ENCODE measurements around the gene DIDO1.

Gene DIDO1

DNA sequence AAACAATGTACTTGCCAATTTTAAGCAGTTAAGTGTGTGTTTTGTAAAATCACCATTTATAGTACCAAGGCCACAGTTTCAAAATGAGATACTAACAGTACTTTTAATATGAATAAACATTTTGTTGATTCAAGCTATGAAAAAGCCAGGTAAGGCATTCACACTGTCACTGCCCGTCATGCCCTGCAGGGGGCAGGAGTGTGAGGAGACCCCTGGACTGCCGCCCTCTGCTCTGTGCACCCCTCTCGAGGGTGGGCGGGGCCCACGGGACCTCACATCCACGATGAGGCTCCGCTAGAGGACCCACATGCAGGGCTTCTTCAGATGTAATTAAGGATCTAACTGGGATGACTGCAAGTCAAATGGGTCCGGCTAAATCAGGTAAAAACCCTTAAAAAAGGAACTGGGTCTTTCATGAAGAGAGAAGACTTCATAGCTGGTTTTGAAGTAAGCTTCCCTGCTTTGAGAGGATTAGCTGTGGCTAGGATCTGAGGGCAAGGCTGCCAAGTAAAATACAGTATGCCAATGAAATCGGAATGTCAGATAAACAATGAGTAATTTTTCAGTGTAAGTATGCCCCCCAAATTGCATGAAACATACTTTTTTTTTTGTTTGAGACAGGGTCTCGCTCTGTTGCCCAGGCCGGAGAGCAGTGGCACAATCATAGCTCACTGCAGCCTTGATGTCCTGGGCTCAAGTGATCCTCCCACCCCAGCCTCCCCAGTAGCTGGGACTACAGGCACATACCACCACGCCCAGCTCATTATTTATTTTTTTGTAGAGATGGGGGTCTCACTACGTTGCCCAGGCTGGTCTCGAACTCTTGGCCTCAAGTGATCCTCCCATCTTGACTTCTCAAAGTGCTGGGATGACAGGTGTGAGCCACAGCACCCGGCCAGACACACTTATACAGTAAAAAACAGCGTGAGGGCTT lies 18.7 kb downstream of the DIDO1 start:
- DNase-seq = no peak

DNA sequence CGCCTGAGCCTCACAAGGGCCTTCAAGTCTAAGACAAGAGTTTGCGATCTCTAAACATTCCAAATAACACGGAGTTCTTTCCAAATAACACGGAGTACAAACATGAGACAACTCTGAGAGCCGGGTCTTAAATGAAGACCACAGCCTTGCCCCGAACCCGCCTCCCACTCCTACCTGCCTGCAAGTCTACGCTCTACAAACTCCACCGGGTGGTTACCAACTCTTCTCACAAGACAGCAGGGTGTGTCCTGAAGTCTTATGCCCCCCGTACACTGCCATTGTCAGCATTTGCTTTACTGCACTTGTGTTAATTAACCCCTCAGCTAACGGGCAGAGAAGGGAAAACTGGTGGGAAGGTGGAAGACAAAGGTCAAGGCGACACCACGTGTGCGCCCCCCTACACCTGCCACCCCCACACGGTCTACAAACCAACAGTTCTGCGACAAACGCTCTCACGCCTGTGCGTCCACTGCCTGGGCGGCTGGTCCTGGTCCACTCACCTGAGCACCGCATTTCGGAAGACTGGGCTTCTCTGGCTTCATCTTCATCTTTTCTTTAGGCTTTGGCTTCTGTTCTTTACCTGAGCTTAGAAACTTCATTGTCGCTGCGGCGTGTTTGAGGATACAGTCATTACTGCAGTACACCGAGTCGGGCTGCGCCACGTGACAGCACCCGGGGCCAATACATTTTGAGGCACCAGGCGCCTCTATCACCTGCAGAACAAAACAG lies 19.5 kb downstream of the DIDO1 start:
- no peak for DNase-seq

DNA sequence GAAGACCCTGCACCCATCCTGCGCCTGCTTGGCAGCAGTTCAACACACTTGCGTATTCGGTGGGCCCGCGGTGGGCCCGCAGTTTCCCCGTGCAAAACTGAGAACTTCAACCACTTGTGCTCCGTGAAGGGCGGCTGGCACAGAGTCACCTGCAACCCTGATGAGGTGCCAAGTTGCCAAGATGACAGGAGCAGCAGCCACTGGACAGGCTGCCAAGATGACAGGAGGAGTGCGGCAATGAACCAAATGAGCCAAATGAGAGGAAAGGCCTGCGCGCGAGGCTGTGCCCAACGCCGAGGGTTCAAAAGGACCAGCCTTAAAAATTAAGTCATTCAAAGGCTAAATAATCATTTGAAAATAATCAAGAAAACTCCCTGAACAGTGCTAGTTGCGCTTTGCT lies 20.1 kb downstream of the DIDO1 start:
- DNase-seq = no peak

DNA sequence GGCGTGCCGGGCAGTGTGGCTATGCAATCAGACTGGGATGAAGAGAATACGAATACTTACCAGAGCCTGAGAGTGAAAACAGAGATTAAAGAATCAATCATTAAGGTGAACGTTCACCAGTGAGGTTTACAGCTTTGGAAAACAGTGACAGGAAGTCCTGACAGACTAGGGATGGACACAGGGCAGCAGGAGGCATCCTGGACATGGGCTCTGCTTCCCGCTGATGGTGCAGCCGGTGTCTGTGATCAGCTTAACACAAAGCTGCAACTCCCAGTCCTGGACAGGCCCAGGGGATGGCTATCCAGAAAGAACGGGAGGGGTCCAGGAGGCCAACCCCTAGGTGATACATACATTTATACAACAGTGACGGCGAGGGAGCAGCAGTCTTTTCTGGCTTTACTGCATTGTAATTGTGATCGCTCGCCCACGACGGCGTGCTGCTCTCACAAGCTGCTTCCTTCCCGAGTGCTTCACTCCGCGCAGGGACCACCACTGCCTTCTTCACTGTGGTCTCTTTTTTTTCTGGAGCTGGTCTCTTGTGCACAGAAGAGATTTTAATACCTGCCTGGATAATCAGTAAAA lies 20.7 kb downstream of the DIDO1 start:
- no peak for DNase-seq

DNA sequence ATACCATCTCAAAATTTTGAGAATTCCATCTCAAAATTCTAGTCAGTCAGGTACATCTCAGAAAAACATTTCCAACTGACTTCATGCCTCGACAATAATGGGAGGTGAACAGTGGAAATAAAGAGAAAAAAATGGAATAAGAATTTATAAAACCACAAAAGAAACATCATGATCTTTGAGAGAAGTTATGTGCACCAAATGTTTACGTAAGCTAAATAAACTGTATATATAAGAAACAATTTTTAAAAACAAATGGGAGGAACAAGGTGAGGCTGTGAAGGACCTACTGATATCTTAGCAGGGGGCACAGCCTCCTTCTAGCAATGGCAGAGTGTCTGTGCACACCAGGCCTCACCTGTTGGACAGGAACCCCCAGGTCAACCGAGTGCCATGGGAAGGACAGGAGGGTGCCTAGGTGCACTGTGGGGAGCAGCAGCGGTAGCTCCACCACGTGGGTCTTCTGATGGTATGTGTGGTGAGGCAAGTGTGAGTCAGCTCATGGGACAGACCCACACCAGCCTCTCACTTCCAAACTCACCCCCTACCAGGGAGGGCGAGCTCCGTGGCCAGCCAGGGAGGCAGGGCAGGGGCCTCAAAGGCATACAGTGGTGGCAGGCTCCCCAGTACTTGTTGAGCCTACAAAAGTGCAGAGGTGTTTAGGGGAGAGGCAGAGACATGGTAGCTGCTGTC lies 23.2 kb downstream of the DIDO1 start:
- no peak for DNase-seq

DNA sequence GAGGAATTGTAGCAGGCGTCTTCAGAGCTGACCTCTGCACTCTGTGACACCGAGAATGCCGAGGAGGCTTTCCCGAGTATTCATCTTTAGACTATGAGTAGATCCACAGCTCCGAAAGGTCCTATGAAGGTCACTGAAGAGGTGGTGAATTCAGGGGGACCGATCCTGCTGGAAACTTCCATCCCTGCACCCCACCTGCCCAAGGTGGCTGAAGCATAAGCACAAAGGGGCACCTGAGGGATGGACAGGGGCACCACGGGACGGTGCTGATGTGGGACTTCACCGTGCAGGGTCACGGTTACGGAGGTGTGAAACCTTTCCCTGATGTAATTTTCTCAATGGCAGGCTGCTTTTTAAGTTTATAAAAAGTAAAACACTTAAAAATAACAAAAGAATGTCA lies 24.4 kb downstream of the DIDO1 start:
- DNase-seq = no peak

DNA sequence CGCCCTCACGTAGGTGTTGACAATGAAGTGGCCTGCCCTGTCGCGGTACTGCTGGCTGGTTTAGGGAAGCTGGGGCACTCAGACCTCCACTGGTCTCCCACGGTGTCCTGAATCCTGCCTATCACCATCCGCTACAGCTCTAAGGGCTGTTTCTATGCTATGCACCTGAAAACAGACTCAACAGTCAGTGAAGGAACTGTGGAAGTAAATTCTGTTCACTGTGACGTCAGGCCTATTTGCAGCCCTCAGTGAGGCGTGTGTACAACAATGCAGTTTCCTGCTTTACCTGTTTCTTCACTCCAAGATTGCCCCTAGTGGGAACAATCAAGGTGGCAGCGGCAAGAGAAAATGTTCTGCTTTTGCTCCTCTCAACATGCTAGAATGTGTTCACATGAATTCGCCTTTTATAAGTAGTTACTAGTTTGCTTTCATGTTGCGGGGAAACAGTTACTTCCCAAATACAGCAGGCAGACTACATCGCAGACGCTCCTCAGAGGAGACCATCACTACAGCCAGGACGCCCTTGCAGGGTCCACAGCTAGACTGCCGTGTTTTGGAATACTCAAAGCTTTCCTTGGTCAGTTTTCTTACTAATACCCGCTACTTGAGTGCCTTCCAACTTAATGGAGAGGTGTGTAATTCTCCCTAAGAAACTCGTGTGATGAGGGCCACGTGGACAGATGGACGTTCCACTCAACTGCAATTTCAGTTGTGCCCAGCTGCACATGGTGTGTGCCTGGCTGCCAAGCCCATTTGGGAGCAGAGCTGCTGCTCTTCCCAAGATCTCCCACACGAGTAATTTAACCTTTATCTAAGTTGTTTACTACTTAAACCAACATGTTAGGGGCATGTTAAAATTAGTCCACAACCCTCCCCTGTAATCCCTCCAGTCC lies 25.4 kb downstream of the DIDO1 start:
- DNase-seq = no peak

DNA sequence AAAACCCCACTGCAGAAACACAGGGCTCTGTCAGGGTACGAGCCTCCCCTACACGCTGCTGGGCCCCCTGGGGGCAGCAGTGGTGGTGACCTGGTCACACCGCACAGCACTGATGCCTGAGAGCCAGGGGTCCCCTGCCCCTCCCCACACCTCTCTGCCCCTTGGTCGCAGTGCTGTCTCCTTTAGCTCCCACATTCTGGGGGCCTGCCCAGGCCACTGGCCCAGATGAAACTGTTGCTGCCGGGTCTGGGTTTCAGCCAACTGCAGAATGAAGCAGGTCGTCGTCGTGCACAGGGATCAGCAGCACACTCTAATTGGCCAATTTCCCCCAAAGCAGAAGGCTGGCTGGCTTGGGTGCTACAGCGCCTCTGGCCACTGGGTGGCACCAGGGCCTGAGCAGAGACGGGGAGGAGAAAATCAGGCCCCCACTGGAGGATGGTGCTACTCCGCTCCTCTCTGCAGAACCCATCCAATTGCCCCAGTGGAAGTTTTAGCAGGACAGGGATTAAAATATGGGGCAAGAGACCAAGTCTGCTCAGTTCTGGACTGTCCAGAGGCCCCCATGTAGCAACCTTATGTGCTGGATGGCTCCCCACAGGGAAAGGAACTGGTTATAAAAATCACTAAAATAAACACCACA lies 26.1 kb downstream of the DIDO1 start:
- DNase-seq = peak; percentile 41

DNA sequence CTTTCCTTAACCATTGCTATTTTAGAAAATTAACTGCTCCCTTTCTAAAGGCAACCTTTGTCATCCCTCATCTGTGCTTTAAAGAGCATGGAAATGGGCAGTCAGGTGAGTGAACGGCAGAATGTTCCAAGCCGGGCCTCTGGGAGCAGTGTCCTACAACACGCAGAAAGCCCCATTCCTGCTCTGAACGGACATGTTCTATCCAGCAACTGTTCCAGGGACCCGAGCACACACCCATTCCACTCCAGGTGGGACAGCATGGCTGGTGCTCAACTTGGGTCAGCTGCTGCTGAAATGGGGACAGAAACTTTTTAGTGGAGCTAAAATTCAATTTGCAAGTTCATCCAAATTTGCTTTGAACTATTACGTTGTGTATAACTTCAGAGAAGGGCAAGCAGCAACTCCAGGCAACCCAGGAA lies 26.7 kb downstream of the DIDO1 start:
- DNase-seq = no peak

DNA sequence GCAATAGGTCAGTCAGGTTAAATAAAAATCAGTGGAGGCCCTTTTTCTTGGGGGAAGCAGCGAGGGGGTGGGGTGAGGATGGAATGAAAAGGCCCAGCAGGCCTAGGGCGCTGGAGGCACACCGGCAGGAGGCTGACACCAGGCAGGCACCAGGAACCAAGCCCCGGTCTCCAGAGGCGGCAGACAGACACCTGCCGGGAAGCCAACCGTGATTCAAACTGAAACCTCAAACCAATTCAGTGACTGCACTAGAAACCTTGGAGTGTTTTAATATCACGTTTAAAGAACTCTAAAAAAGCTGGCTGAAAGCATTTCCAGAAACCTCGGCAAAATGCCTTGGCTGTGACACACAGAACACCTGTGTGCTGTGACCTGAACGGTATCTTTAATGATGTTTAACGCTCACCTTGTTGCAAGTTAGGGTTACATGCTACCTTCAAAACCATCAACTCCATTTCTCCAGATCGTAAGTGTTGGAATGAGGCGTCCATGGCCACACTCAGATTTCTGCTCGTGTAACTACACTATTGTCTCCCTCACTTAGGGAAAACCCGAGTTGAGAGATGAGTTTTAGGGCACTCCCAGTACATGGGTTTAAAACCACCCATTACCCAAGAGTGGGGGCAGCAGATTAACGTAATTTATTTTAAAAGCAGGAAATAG lies 27.2 kb downstream of the DIDO1 start:
- DNase-seq = no peak

DNA sequence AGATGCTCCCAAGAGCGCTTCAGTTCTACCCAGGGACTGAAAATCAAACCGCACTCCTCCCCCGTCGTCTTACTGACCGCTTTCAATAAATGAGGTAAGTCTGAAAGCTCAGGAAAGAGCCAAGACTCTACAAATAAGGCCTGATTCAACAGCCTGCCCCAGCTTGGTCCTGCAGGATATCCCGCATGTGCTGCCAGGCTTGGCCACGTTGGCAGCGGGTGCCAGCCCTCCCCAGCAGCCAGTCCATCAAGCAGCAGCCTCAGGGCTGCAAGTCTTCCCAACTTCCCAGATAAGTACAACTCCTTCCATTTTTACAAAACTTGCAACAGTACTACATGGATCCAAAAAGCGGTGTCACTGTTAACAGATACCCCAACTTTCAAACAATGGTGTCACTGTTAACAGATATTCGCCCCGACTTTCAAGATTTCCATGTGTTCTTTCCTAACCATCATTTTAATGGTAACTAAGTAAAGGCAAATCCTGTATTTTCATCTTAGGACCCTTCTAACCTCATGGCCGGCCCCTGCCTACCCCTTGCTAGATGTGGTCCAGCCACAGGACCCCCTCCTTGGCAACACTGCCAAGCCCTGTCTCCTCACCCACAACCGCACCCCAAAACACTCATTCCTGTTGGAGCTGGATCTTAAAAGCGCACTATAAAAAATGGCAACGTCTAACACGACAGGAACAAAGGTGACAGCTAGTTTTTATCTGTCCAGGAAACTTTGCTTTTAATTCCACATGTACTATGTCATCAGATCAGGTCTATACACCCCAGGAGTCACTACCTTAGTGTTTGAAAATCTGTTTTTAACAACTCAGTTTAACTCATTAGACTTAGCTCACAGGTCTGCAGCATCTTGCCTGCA lies 28.0 kb downstream of the DIDO1 start:
- no peak for DNase-seq

DNA sequence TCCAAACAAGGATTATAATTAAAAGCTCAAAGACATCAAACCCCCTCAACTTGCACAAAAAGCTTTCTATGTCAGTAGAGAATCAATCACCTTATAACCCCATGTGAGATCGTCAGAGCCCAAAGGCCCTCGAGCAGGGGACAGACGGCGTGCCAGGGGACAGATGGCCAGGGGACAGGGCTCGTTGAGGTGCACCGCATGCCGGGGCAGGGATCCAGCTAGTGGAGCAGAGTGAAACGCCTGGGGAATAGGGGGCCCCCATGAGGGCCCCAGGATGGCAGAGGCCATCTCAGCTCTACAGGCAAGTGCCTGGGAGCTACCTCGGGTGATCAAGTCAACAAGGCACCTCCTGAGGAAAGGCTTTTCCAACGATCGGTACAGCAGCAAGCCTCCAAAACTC lies 28.6 kb downstream of the DIDO1 start:
- DNase-seq = no peak

DNA sequence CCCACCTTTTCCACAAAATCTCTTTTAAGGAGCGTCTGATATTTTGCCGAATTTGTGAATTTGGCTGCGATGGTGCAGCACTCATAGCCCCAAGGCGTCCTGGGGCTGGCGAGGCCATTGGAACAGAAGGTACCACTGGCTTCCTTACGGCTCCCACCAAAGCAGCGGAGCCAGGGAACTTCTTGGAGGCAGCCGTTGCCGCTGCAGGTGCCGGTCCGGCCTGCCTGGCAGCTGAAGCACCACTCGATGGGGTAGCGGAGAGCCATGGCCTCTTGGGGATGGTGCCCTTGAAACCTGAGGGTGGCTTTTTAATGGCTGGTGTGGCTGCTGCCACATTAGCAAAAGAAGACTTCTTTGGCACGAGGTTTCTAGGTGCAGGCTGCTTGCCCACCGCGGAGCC lies 29.8 kb downstream of the DIDO1 start:
- no peak for DNase-seq

DNA sequence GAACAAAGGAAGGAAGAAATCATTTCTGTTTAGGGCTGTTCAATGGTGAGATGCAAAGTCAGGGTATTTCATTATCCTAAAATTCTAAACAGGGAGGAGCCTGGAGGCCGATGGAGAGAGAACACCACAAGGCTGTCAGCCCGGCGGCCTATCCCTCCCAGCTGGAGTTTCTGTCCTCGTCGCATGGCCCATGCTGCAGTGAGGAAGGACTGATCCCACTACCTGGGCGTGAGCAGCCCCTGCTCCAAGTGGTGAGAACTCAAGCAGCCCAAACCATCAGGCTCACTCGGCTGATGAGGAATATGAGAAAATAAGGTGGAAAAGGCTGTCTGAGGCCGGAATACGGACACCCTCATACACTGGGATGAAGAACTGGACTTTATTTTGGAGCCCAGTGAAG lies 30.8 kb downstream of the DIDO1 start:
- DNase-seq = no peak

DNA sequence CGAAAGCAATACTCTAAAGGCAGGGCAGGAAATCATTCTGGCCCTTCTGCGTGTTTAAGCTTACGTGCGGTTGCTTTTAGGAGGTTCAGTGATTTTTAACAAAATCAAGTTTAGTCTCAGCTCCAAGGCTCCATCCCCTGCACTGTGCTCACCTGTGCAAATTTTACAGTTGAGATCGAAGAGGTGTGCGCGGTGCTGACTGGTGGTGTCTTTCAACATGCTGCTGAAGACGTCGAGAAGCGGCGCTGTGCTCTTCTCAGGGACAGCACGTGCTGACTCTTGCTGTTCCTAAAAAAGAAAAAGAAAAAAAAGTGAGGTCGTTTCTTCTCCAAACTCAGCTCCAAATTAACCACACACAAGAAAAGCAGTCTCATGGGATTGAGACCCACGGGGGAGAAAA lies 32.0 kb downstream of the DIDO1 start:
- DNase-seq = no peak

DNA sequence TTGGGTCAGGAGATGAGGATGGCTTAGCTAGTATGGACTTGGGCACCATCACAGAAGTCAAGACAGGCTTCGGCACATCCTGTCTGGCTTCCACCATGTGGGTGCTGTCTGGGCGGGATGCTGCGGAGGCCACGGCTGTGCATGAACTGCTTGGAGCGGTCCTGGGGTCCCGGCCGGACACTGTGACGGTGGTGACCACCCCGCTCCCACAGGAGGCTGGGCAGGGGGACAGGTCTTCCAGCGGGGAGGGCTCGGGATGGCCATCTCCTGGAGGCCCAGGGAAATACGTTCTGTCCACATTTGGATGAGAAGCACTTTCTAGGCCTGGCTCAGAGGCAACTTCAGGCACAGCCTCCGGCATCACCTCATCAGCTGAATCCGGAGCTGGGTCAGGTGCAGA lies 32.6 kb downstream of the DIDO1 start:
- no peak for DNase-seq

DNA sequence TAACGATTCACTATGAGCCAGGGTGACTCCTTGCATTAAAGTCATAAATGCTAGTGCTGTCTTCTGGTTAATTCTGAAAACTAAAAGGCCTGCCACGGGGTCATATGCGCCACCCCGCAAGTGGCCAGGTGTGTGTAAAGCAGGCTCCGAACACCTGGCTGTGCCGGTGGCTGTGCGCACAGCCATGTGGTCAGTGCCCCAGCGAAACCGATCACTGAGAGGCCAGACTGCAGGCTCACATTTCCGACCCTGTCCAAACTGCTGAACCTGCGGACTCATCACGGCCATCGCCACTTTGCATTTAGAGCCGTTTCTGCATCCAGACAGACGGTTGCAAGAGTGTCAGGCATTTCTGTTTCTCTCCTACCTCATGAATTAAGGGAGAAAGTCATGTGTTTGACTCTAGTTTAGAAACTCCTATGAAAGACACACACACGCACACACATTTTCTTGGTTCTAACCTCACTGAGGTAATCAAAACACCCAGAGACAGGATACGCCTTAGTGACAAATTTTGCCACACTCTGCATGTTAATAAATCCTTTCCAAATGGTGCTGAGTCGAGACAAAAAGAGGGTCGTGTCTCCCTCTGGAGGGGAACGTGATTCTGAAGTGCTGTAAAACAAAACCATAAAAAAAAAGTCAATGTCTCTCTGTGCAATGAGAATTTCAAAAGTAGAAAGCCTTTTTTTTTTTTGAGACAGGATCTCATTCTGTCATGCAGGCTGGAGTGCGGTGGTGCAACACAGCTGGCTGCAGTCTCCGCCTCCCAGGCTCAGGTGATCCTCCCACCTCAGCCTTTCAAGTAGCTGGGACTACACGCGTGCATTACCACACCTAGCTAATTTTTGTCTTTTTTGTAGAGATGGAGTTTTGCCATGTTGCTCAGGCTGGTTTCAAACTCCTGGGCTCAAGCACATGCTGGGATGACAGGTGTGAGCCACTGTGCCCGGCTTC lies 33.7 kb downstream of the DIDO1 start:
- DNase-seq = no peak

DNA sequence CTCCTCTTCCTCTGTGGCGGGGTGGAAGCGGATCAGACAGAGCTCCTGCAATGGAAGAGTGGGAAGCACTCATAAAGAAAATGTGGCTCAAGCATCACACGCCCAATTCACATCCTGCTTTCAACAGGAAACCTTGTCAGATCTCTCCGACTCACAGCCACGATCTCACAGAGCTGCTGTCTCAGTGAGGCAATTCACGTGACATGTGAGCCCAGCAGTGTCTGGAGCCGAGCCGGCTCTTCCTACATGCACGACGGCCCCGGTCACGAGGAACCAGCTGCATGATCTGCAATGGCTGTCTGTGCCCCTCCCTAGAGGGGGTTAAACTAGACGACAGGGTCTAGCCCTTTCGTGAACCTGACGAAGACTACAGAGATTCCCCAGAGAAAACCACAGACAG lies 35.2 kb downstream of the DIDO1 start:
- DNase-seq = no peak

DNA sequence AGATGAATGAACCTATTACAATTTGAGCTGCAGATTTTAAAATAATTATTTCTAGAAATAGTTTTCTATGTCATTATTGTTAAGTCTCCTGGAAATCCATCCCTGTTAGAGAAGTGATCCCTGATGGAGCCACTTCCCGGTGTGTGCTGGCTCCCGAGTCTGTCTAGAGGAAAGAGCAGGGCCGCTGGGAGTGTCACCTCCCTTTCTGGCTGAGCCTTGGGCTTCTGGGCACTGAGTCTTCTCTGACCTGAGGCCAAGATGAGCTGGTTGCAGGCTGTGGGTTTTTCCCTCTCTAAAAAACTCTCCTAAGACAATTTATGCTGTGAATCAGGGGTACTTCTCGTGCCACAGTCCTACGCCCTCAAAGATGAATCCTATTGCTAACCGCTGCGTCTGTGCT lies 35.9 kb downstream of the DIDO1 start:
- no peak for DNase-seq
